ENCODE data around the gene KLHDC7B.

GRCh38 chr22:50542416-50542927 is 3.2 kb upstream of the KLHDC7B start:
- TF ChIP-seq GATA2 (IDR thresholded peaks at IDR 0.05; ENCODE audit: low read depth, low read length) (no peak), GATA3 (IDR thresholded peaks at IDR 0.05; ENCODE audit: low read depth, low read length) (no peak)
